22Rv1 (cell line): Measurements from ENCODE around the gene CTNNA1.

Experiments
- ZFX ChIP-seq: fragments of 450-650 bp; IDR thresholded peaks from 2 replicates; pipeline ENCODE4 v1.6.1; 2017; ENCODE audit warnings: antibody characterized with exemption, borderline replicate concordance
- TF ChIP-seq, protein P1 (sequence below): fragments of 450-650 bp; IDR thresholded peaks from 2 replicates; pipeline ENCODE4 v1.5.1; 2017; ENCODE audit warnings: mild to moderate bottlenecking

DNA sequence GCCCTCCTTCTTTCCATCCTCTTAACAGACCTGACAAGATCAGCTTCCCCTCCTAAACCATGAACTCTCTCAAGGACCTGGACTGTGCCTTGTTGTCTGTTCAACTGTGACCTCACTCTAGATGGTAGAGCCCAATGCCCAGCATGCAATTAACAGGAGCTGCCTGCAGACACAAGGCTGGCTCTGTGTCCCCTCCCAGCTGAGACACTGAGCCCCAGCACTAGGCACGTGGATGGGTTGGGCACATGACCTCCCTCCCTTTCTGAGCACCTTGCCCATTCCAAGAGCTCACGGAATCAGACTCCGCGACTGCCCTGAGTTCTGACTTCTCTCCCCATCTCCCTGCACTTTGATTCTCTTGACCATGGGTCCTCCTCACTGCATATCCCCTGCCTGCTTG, 215.4 kb downstream of the CTNNA1 start:
- TF ChIP-seq, protein P1, sequence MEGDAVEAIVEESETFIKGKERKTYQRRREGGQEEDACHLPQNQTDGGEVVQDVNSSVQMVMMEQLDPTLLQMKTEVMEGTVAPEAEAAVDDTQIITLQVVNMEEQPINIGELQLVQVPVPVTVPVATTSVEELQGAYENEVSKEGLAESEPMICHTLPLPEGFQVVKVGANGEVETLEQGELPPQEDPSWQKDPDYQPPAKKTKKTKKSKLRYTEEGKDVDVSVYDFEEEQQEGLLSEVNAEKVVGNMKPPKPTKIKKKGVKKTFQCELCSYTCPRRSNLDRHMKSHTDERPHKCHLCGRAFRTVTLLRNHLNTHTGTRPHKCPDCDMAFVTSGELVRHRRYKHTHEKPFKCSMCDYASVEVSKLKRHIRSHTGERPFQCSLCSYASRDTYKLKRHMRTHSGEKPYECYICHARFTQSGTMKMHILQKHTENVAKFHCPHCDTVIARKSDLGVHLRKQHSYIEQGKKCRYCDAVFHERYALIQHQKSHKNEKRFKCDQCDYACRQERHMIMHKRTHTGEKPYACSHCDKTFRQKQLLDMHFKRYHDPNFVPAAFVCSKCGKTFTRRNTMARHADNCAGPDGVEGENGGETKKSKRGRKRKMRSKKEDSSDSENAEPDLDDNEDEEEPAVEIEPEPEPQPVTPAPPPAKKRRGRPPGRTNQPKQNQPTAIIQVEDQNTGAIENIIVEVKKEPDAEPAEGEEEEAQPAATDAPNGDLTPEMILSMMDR: no peak
- TF ChIP-seq ZFX: no peak
